Calu3 (cell line): ENCODE data around the gene NADK2. TPM values are rescaled to one million over a fixed set of nuclear protein-coding genes. Genes with fewer than 3 reads are reported as not detected.

Source experiments
- BruUV-seq: library from RNA; stranded (reverse); fragments of 400-500 nt; replicated peaks from 2 replicates; lab custom pipeline; 2021; lab: Mats Ljungman, UMichigan
- CTCF ChIA-PET: fragments of 300-600 bp; sonication (Branson Sonifier 250); formaldehyde crosslinking; loops from one replicate; lab custom pipeline; 2022; ENCODE audit warnings: antibody characterized with exemption; lab: Charles Lee
- DNase-seq: peaks from one replicate; pipeline ENCODE4 v3.0.0; 2022
- H3K27ac Mint-ChIP-seq: one replicate; pipeline ENCODE4 v1.8.0; 2022; ENCODE audit warnings: mixed read lengths; ENCODE audit not compliant: unreplicated experiment
- H3K27me3 Mint-ChIP-seq: one replicate; pipeline ENCODE4 v1.8.0; 2022; ENCODE audit warnings: mixed read lengths; ENCODE audit not compliant: unreplicated experiment
- H3K36me3 Mint-ChIP-seq: one replicate; pipeline ENCODE4 v1.8.0; 2022; ENCODE audit warnings: mild to moderate bottlenecking, moderate library complexity, mixed read lengths; ENCODE audit not compliant: insufficient read depth, unreplicated experiment
- H3K4me1 Mint-ChIP-seq: one replicate; pipeline ENCODE4 v1.8.0; 2022; ENCODE audit warnings: mild to moderate bottlenecking, low read depth, mixed read lengths; ENCODE audit not compliant: unreplicated experiment
- H3K4me3 Mint-ChIP-seq: one replicate; pipeline ENCODE4 v1.8.0; 2022; ENCODE audit warnings: mild to moderate bottlenecking, low read depth, moderate library complexity, mixed read lengths; ENCODE audit not compliant: unreplicated experiment
- H3K9me3 Mint-ChIP-seq: one replicate; pipeline ENCODE4 v1.8.0; 2022; ENCODE audit warnings: low read depth, mixed read lengths; ENCODE audit not compliant: unreplicated experiment
- CTCF ChIP-seq: fragments of 200-600 bp; IDR thresholded peaks from one replicate; pipeline ENCODE4 v1.8.0; 2022; ENCODE audit warnings: antibody characterized with exemption; ENCODE audit not compliant: unreplicated experiment
- intact Hi-C: fragments of 100-400 bp; cut with micrococcal nuclease; formaldehyde crosslinking; loops from one replicate; pipeline ENCODE4 v1.10.0; 2022; ENCODE audit not compliant: unreplicated experiment
- total RNA-seq: library from RNA; stranded (reverse); gene quantifications from 2 replicates; pipeline ENCODE4 v1.2.3, GENCODE V29; 2022

NADK2 gene
- total RNA-seq, 1 experiment from 2014 or later, result 18.8 TPM

GRCh38 chr5:36222620-36223019, 19.1 kb downstream of the NADK2 start:
- no peaks in the 10 kb centered on the region for H3K27me3 Mint-ChIP-seq
- H3K4me3 Mint-ChIP-seq, result no peak overlapping the region
- no TSS peak for BruUV-seq
- H3K4me1 Mint-ChIP-seq, result no peaks in the 10 kb centered on the region
- no peak for DNase-seq
- CTCF ChIA-PET, result no interaction called here
- TF ChIP-seq CTCF, result no peak
- intact Hi-C loops, result no loop called here
- no peak overlapping the region for H3K27ac Mint-ChIP-seq
- no peaks in the 10 kb centered on the region for H3K9me3 Mint-ChIP-seq
- no peaks in the 10 kb centered on the region for H3K36me3 Mint-ChIP-seq

GRCh38 chr5:36217988-36218387, 23.7 kb downstream of the NADK2 start:
- Mint-ChIP-seq H3K36me3 (no peaks in the 10 kb centered on the region), H3K27ac (no peak overlapping the region), H3K4me3 (no peak overlapping the region), H3K27me3 (no peaks in the 10 kb centered on the region), H3K4me1 (no peaks in the 10 kb centered on the region), H3K9me3 (no peaks in the 10 kb centered on the region)
- intact Hi-C loops, result no loop called here
- DNase-seq, result no peak
- TF ChIP-seq CTCF, result no peak
- BruUV-seq, result no TSS peak
- CTCF ChIA-PET, result no interaction called here

- Mint-ChIP-seq H3K27ac (no peak overlapping the region), H3K36me3 (no peaks in the 10 kb centered on the region), H3K4me3 (no peak overlapping the region), H3K4me1 (no peaks in the 10 kb centered on the region), H3K27me3 (no peaks in the 10 kb centered on the region), H3K9me3 (no peaks in the 10 kb centered on the region)
- no peak for DNase-seq
- CTCF ChIA-PET, result interaction anchor here (0.6 to 1.1 kb wide), 2 partner anchors 24 to 420 kb away, joined by 3 to 6 read pairs; partner anchors contain the start of gene NADK2
- no TSS peak for BruUV-seq
- no peak for TF ChIP-seq CTCF
- intact Hi-C loops, result no loop called here
Observed at GRCh38 chr5:36217567-36217966, 24.2 kb downstream of the NADK2 start.

- no peaks in the 10 kb centered on the region for H3K36me3 Mint-ChIP-seq
- CTCF ChIA-PET, result no interaction called here
- no peaks in the 10 kb centered on the region for H3K4me1 Mint-ChIP-seq
- H3K4me3 Mint-ChIP-seq, result no peak overlapping the region
- H3K27ac Mint-ChIP-seq, result no peak overlapping the region
- no peak for DNase-seq
- intact Hi-C loops, result no loop called here
- BruUV-seq, result no TSS peak
- H3K9me3 Mint-ChIP-seq, result no peaks in the 10 kb centered on the region
- TF ChIP-seq CTCF, result no peak
- H3K27me3 Mint-ChIP-seq, result no peaks in the 10 kb centered on the region
Observed at GRCh38 chr5:36215910-36216309, 25.8 kb downstream of the NADK2 start.
